Astrocyte (in vitro differentiated cells and primary cell): Measurements from ENCODE around the gene SPATA9.

Experiments used
- EZH2 ChIP-seq: IDR thresholded peaks from 2 replicates; pipeline ENCODE4 v1.6.1; 2012; ENCODE audit warnings: mild to moderate bottlenecking, low read length, inconsistent platforms; ENCODE audit not compliant: insufficient read depth
- TF ChIP-seq, protein P1 (sequence below): IDR thresholded peaks from 2 replicates; pipeline ENCODE4 v1.5.1; 2011; ENCODE audit warnings: low read depth, mild to moderate bottlenecking, inconsistent platforms, low read length, moderate library complexity; ENCODE audit not compliant: insufficient read depth

GRCh38 chr5:95620870-95621838 lies 61.6 kb downstream of the SPATA9 start:
- TF ChIP-seq, protein P1, sequence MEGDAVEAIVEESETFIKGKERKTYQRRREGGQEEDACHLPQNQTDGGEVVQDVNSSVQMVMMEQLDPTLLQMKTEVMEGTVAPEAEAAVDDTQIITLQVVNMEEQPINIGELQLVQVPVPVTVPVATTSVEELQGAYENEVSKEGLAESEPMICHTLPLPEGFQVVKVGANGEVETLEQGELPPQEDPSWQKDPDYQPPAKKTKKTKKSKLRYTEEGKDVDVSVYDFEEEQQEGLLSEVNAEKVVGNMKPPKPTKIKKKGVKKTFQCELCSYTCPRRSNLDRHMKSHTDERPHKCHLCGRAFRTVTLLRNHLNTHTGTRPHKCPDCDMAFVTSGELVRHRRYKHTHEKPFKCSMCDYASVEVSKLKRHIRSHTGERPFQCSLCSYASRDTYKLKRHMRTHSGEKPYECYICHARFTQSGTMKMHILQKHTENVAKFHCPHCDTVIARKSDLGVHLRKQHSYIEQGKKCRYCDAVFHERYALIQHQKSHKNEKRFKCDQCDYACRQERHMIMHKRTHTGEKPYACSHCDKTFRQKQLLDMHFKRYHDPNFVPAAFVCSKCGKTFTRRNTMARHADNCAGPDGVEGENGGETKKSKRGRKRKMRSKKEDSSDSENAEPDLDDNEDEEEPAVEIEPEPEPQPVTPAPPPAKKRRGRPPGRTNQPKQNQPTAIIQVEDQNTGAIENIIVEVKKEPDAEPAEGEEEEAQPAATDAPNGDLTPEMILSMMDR: no peak
- TF ChIP-seq EZH2: no peak
